DOHH2 (cell line): ENCODE data around the gene PLA2G6.

Source experiments
- EZH2phosphoT487 ChIP-seq: fragments of 200-600 bp; sonication (generic); IDR thresholded peaks from 2 replicates; pipeline ENCODE4 v1.6.1; 2017; ENCODE audit warnings: borderline replicate concordance, mild to moderate bottlenecking, antibody characterized with exemption, low read length, moderate library complexity, mixed read lengths
- TF ChIP-seq, protein P1 (sequence below): fragments of 200-600 bp; sonication (generic); IDR thresholded peaks from one replicate; pipeline ENCODE4 v1.5.1; 2014; ENCODE audit warnings: antibody characterized with exemption, mild to moderate bottlenecking, low read depth, low read length; ENCODE audit not compliant: poor library complexity, severe bottlenecking

DNA sequence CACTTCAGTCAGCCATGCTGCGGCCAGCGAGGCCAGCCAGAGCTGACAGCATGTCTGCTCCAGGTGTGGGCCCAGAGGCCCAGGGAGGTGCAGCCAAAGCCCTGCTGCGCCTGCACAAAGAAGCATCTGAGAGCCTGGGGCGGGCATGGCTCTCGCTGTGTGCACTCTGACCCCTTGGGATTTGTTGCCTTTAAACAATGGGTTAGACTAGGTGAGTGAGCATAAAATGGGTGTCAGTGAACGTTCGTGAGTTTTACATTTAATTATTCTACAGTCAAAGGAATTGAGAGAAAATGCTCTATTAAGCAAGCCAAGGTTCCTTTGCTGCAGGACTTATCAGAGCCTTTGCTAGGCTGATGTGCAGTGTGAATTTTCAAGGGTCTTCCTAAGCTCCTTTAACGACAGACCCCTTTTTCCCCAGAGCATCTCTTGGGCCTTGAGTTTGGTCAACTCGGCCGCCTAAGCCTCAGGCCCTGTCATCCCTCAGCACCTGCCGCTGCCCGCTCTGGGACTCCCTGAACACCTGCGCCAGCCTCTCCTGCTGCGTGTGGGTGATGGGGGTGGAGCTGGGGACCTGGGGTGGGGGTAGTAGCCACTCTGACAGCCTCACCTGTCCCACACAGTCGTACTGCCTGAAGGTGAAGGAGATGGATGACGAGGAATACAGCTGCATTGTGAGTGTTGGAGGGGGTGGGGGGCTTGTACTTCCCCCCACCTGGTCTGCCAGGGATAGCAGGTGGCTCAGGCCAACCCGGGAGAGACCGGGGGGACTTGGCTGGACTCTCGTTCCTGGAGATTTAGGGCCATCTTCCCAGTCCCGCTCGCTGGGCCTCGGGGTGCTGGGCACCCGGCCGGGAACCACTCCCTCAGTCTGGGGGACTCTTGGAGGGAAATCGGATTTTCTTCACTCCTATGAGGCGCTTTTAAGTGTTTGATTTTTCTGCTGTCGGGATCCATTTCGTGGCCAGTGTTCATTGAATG lies 108.2 kb downstream of the PLA2G6 start:
- TF ChIP-seq, protein P1, sequence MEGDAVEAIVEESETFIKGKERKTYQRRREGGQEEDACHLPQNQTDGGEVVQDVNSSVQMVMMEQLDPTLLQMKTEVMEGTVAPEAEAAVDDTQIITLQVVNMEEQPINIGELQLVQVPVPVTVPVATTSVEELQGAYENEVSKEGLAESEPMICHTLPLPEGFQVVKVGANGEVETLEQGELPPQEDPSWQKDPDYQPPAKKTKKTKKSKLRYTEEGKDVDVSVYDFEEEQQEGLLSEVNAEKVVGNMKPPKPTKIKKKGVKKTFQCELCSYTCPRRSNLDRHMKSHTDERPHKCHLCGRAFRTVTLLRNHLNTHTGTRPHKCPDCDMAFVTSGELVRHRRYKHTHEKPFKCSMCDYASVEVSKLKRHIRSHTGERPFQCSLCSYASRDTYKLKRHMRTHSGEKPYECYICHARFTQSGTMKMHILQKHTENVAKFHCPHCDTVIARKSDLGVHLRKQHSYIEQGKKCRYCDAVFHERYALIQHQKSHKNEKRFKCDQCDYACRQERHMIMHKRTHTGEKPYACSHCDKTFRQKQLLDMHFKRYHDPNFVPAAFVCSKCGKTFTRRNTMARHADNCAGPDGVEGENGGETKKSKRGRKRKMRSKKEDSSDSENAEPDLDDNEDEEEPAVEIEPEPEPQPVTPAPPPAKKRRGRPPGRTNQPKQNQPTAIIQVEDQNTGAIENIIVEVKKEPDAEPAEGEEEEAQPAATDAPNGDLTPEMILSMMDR, result no peak
- no peak for TF ChIP-seq EZH2phosphoT487
